SH-SY5Y (cell line): Measurements from ENCODE around the gene USE1.

Experiments used
- GATA2 ChIP-seq: IDR thresholded peaks from 2 replicates; pipeline ENCODE4 v1.6.1; 2011; ENCODE audit warnings: mild to moderate bottlenecking, low read depth, low read length
- GATA3 ChIP-seq: IDR thresholded peaks from 2 replicates; pipeline ENCODE4 v1.6.1; 2011; ENCODE audit warnings: low read depth, mild to moderate bottlenecking, low read length, moderate library complexity

GRCh38 chr19:17235300-17235970 is 20.3 kb downstream of the USE1 start:
- no peak for TF ChIP-seq GATA2
- TF ChIP-seq GATA3 = no peak
